GM18909 (cell line): ENCODE data around the gene RUSC2.
"Not testable (repeated sequence)": the region's sequence is repeated elsewhere in the genome, so short reads cannot be mapped to it uniquely, and the experiment has no call there.

ENCODE experiments used
- ATAC-seq: cut with Tn5 transposase; IDR thresholded peaks from one replicate; pipeline ENCODE4 v1.9.1; 2021; ENCODE audit warnings: mild to moderate bottlenecking; ENCODE audit not compliant: unreplicated experiment, poor library complexity

The RUSC2 gene

DNA sequence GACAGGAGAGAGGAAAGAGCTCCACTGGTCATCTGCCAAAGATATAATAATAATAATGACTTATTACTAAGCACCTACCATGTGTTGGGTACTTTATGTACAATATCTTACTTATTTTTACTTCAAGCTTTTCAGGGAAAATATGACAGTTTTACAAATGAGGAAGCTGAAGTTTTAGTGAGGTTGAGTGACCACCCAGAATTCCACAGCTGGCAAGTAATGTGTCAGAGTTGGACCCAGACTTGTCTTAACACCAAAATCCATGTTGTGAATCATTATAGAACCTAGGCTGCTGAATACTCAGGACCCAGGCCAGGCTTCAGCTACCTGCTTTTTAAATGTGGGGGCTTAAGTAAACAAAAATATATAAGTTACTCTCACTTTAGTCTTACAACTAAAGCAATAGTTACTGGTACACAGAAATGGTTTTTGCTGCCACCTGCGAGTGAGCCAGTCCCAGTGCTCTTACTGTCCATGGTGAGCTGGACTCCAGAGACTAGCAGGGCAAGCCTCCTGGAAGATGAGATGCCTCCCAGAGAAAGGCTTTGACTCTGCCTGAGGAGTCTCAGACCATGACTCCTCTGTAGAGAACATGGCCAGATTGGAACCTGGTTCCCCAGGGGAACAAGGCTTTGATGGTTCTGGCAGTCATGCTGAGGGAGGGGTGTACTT lies 29.9 kb downstream of the RUSC2 start:
- ATAC-seq: no peak

DNA sequence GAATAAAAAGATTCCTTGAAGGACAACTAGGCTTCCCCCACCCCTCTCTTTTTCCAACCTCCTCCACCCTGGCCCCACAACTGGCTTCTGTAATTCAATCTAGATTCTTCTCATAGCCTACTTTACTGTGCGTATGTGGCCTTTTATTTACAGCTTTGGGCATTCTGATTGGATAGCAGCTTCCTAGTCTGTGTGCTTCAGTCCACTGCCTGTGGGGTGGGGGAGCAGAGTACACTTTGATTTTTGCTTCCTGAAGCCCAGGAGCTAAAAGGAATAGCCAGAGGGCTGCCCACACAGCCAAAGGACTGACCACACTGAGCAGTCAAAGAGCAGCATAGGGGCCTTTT lies 30.4 kb downstream of the RUSC2 start:
- ATAC-seq: no peak

DNA sequence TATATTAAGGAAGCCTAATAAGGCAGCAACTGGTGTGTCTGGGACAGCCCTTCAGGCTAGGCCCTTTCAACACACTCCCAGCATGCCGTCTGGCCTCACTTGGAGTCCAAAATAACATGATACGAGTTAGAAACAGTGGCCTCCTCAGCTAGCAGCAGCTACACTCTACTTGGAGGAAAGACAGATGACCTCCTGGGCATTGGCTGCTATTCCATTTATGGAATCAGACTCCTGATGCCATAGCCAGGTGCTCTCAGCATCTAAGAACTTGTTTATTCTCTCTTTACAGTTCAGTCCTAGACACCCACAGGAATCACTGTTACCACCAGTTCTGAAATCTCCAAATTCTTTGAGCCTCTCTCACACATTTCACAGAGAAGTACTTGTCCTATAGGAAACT lies 31.8 kb downstream of the RUSC2 start:
- no peak for ATAC-seq

DNA sequence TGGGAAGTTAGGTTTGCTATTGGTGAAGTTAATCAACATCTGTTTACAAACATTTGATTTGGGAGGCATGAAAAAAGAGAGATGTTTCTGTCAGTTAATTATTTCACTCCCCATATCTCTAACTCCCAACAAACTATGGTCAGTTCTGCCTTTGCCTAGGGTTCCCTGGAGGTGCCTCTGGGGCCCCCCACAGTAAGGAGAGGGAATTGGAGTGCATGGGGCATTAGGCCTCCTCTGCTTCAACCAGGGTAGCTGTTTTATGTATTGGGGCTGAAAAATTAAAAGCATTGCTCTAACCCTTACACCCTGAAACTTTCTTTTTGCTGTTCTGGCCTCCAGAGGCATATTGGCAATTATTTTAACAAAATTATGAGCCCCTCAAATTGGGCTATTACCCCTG lies 32.3 kb downstream of the RUSC2 start:
- no peak for ATAC-seq

DNA sequence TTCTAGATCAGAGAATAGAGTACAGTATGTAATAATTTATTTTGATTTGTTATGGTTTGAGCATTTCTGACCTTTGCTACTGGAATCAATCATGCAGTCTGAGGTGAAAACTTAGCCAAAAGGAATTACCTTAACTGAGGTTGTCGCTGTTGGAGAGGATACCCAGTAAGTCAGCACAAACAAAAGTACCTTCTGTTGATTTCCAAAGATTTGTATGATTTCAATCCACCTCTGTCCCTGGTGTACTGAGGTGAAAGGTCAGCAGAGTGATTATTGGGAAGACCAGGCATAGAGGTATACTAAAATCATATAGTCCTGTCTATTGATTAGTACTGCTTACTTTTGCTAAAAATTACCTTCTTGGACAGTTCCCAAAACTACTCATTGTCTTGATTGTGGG lies 32.8 kb downstream of the RUSC2 start:
- no peak for ATAC-seq

DNA sequence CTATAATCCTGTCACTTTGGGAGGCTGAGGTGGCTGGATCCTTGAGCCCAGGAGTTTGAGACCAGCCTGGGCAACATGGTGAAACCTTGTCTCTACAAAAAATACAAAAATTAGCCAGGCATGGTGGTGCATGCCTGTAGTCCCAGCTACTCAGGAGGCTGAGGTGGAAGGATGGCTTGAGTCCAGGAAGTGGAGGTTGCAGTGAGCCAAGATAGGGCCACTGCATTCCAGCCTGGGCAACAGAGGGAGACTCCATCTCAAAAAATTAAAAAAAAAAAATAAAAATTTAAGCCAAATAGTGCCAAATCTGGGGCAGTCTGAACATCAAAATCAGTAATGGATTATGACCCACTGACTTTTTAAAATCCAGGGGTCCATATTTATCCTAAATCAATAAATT lies 33.6 kb downstream of the RUSC2 start:
- not testable (repeated sequence) for ATAC-seq

DNA sequence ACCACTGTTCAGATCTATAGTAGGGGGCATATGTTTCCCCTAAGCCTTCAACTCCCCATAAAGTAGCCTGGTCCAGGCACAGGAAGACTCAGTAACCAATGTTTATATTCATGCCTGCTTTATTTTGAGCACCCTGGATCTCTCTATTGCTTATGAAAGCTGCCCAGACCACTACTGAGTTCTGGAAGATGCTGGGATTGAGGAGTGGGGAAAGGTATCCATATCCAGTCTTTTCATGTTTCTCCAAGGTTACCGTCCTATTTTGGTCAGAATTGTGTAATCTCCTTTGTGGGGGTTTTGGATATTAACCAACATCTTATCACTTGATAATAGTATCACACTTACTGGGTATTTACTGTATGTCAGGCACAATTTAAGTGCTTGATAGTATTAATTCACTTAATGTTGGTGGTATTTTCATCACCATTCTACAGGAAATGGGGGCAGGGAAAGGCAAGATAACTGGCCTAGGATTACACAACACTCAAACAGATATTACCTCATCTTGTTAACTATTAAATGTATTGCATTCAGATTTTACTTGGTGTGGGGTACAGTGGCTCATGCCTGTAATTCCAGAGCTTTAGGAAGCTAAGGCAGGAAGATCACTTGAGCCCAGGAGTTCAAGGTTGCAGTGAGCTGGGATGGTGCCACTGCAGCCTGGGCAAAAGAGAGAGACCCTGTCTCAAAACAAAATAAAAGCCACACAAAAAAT lies 36.3 kb downstream of the RUSC2 start:
- no peak for ATAC-seq

DNA sequence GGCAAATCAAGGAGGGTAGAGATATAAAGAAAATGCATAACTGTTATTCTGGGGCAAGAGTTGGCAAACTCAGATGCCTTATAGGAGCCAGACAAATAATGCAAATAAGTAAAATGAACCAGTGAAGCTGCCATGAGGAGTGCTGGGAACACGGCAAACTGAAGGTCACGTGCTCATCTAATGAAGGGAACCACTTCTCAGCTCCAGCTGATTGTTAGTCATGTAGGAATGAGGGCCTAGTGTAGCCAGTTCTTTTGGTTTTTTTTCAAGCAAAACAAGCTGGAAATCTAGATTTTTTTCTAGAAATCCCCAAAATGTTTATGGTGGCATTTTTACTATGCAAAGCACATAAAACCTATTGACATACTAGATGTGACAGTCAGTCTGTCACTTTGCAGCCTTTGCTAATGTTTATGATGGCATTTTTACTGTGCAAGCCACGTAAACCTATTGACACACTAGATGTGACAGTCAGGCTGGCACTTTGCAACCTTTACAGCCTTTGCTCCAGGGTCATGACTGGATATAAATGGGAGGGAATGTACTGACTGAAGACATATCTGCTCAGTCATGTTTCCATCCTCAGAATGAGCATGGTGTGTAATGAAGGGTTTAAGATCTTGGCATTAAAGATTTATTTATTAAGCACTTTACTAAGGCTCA lies 39.4 kb downstream of the RUSC2 start:
- no peak for ATAC-seq

DNA sequence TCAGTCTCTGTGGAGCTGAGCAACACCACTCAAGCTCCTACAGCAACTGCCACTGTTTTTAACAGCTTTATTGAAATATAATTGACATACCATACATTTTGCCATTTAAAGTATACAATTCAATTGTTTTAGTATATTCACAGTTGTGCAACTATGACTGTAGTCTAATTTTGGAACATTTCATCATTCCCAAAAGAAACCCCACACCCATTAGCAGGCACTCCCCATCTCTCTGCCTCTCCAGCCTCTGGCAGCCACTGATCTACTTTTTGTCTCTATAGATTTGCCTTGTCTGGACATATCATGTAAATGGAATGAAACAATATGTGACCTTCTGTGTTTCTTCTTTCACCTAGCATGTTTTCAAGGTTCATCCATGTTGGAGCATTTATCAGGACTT lies 43.5 kb downstream of the RUSC2 start:
- ATAC-seq: no peak

DNA sequence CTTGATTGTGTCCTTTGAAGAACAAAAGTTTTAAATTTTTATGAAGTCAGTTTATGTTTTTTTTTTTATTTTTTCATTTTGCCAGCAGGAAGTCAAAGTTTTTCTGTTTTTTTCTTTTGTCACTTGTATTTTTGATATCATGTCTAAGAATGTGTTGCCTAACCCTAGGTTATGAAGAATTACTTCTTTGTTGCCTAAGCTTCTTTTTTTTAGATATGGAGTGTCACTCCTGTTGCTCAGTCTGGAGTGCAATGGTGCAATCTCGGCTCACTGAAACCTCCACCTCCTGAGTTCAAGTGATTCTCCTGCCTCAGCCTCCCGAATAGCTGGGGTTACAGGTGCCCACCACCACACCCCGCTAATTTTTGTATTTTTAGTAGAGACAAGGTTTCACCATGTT lies 45.0 kb downstream of the RUSC2 start:
- not testable (repeated sequence) for ATAC-seq

DNA sequence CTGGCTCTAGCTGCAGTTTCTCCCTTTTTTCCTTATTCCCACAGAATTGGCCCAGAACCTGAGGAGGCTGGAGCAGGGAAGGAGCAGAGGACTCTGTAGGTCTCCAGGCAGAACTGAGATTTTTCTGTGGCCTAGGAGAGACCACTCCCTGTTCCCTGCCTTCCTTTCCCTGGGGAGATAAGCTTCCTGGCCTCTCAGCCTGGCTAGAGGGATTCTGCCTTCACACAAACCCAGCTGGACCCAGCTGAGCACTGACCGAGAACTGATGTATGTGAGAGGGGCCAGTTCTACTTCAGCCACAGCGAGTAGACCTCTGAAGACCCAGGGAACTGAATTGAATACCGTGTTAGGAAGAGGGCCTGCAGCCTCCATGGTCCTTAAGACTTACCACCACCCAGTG lies 48.0 kb downstream of the RUSC2 start:
- no peak for ATAC-seq

DNA sequence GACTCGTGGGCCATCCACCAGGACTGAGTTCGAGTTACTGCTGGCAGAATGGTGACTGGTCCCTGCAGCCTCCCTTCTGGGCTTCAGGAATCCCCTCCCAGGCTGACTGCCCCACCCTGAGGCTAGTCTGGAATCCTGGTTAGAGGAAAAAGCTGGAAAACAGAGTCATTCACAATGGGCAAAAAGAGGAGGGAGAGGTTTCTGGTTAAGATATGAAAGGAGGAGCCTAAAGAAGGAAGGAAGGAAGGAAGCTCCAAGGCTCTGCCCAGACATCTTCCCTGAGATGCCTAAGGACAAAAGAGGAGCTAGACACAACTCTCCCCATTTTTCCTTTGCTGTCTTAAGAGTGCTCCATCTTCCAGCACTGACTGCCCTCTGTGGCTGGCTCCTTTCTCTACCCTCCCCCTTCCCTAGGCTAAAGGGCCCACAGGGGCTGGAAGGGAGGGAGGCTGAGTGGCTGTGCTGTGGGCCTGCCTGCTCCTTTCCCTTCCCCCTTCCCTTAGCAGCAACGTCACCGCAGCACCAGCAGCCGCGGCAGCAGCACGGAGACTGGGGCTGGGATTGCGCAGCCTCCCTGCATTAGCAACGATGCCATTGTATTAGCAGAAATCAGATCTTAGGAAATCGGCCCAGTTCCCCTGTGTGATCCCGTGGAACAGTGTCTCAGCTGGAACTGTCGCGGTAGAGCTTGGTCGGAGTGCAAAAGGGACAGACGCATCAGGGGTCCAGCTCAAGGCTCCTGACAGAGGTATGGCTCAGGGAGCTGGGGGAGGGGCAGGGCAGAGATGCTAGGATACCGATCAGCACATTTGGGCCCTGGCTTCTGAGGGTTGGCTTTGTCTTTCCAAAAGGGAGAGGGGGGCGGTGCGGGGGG lies 48.7 kb downstream of the RUSC2 start:
- ATAC-seq: no peak
